Measurements from ENCODE around the gene MAPKAPK2.
A peak's percentile ranks its signal among the peaks of the same experiment; 100 is the strongest.
"Not testable (repeated sequence)": the region's sequence is repeated elsewhere in the genome, so short reads cannot be mapped to it uniquely, and the experiment has no call there.

The MAPKAPK2 gene

GRCh38 chr1:206748348-206749030 is 63.8 kb downstream of the MAPKAPK2 start:
- DNase-seq, result no peak

GRCh38 chr1:206751891-206752290 is 67.2 kb downstream of the MAPKAPK2 start:
- DNase-seq, result no peak

- DNase-seq, result no peak
These were observed 67.8 kb downstream of the MAPKAPK2 start for GRCh38 chr1:206752481-206752880.

GRCh38 chr1:206753141-206753540 is 68.4 kb downstream of the MAPKAPK2 start:
- DNase-seq, result no peak

GRCh38 chr1:206754011-206754410 is 69.3 kb downstream of the MAPKAPK2 start:
- no peak for DNase-seq

- DNase-seq, result peak; percentile 38
These were observed 73.0 kb downstream of the MAPKAPK2 start for GRCh38 chr1:206757524-206758266.

GRCh38 chr1:206760590-206760989 is 75.9 kb downstream of the MAPKAPK2 start:
- DNase-seq, result no peak

- DNase-seq, result no peak
These were observed 76.6 kb downstream of the MAPKAPK2 start for GRCh38 chr1:206761159-206761768.

GRCh38 chr1:206762741-206763364 is 78.1 kb downstream of the MAPKAPK2 start:
- not testable (repeated sequence) for DNase-seq

- not testable (repeated sequence) for DNase-seq
These were observed 81.1 kb downstream of the MAPKAPK2 start for GRCh38 chr1:206765771-206766170.

- DNase-seq, result peak; percentile 62
These were observed 81.6 kb downstream of the MAPKAPK2 start for GRCh38 chr1:206766251-206766856.

- DNase-seq, result no peak
These were observed 84.0 kb downstream of the MAPKAPK2 start for GRCh38 chr1:206768472-206769303.

GRCh38 chr1:206769304-206769731 is 84.6 kb downstream of the MAPKAPK2 start:
- DNase-seq, result peak; percentile 62

GRCh38 chr1:206770531-206771337 is 86.0 kb downstream of the MAPKAPK2 start, which contains the start of gene IL19:
Gene IL19 (plus strand): TSS chr1:206770773. CDS start chr1:206836663, 65,890 bp downstream.
- no peak for DNase-seq

- DNase-seq, result no peak
These were observed 86.6 kb downstream of the MAPKAPK2 start for GRCh38 chr1:206771338-206771692.

- DNase-seq, result no peak
These were observed 87.7 kb downstream of the MAPKAPK2 start, which contains the start of gene IL10 for GRCh38 chr1:206772243-206772937. Gene IL10 (minus strand): TSS chr1:206772494. CDS start chr1:206772435, 59 bp downstream.

- DNase-seq, result no peak
These were observed 89.4 kb downstream of the MAPKAPK2 start for GRCh38 chr1:206774093-206774492.

- DNase-seq, result no peak
These were observed 91.5 kb downstream of the MAPKAPK2 start for GRCh38 chr1:206776229-206776628.

GRCh38 chr1:206778031-206778430 is 93.3 kb downstream of the MAPKAPK2 start:
- no peak for DNase-seq

- DNase-seq, result not testable (repeated sequence)
These were observed 94.2 kb downstream of the MAPKAPK2 start for GRCh38 chr1:206778911-206779310.

Measured in stimulated activated CD4-positive, alpha-beta T cell treated with anti-CD3 and anti-CD28 coated beads, Interleukin-4, amount 100 ng/mL, for 24 hours (primary cell).